GM23338 (cell line): ENCODE measurements around the gene GSTA1. TPM values are rescaled to one million over a fixed set of nuclear protein-coding genes. Genes with fewer than 3 reads are reported as not detected.

Experiments
- ATAC-seq: fragments of 200-7000 bp; cut with Tn5 transposase; 3 replicates; pipeline ENCODE4 v1.9.1; 2020
- DNase-seq: peaks from one replicate; pipeline ENCODE4 v3.0.0-alpha.2; 2015; ENCODE audit warnings: low spot score
- H2AFZ ChIP-seq: fragments of 200-600 bp; sonication (generic); 2 replicates; pipeline ENCODE4 v1.8.0; 2016; ENCODE audit warnings: antibody characterized with exemption, mild to moderate bottlenecking, moderate library complexity
- H3F3A ChIP-seq: fragments of 200-600 bp; sonication (generic); replicated peaks from 2 replicates; pipeline ENCODE4 v1.8.0; 2017; ENCODE audit warnings: antibody characterized with exemption, mixed run types, low read depth
- H3K27ac ChIP-seq: fragments of 200-600 bp; sonication (generic); 2 replicates; pipeline ENCODE4 v1.6.1; 2016; ENCODE audit warnings: low read depth
- H3K27me3 ChIP-seq: fragments of 200-600 bp; sonication (generic); 2 replicates; pipeline ENCODE4 v1.8.0; 2016; ENCODE audit warnings: mild to moderate bottlenecking, mixed run types, moderate library complexity; ENCODE audit not compliant: insufficient read depth
- H3K36me3 ChIP-seq: fragments of 200-600 bp; sonication (generic); 2 replicates; pipeline ENCODE4 v1.8.0; 2016; ENCODE audit warnings: mild to moderate bottlenecking; ENCODE audit not compliant: insufficient read depth
- H3K4me1 ChIP-seq: fragments of 200-600 bp; sonication (generic); 2 replicates; pipeline ENCODE4 v1.8.0; 2016; ENCODE audit warnings: mild to moderate bottlenecking, moderate library complexity; ENCODE audit not compliant: insufficient read depth
- H3K4me2 ChIP-seq: fragments of 200-600 bp; sonication (generic); 2 replicates; pipeline ENCODE4 v1.7.1; 2017; ENCODE audit warnings: mixed run types
- H3K4me3 ChIP-seq: fragments of 200-600 bp; sonication (generic); 2 replicates; pipeline ENCODE4 v1.6.1; 2016; ENCODE audit warnings: mixed run types
- H3K79me2 ChIP-seq: fragments of 200-600 bp; sonication (generic); replicated peaks from 2 replicates; pipeline ENCODE4 v1.8.0; 2017; ENCODE audit warnings: mild to moderate bottlenecking; ENCODE audit not compliant: insufficient read depth
- H3K9me2 ChIP-seq: fragments of 200-600 bp; sonication (generic); 2 replicates; pipeline ENCODE4 v1.8.0; 2017; ENCODE audit not compliant: insufficient read depth
- H4K20me1 ChIP-seq: fragments of 200-600 bp; sonication (generic); replicated peaks from 2 replicates; pipeline ENCODE4 v1.8.0; 2017; ENCODE audit warnings: mild to moderate bottlenecking; ENCODE audit not compliant: insufficient read depth
- H3K27ac Mint-ChIP-seq: 2 replicates; pipeline ENCODE4 v1.8.0; 2020; ENCODE audit warnings: inconsistent platforms, mild to moderate bottlenecking, moderate library complexity, mixed read lengths
- H3K27me3 Mint-ChIP-seq: 3 replicates; pipeline ENCODE4 v1.8.0; 2022; ENCODE audit warnings: low read depth, mild to moderate bottlenecking, moderate library complexity, mixed read lengths, inconsistent platforms; ENCODE audit not compliant: insufficient read depth, poor library complexity
- H3K36me3 Mint-ChIP-seq: 3 replicates; pipeline ENCODE4 v1.8.0; 2021; ENCODE audit warnings: low read depth, mild to moderate bottlenecking, inconsistent platforms, moderate library complexity, mixed read lengths
- H3K4me1 Mint-ChIP-seq: 3 replicates; pipeline ENCODE4 v1.8.0; 2020; ENCODE audit warnings: mild to moderate bottlenecking, inconsistent platforms, mixed read lengths
- H3K4me3 Mint-ChIP-seq: 3 replicates; pipeline ENCODE4 v1.8.0; 2021; ENCODE audit warnings: moderate library complexity, mild to moderate bottlenecking, inconsistent platforms, mixed read lengths
- H3K9me3 Mint-ChIP-seq: 3 replicates; pipeline ENCODE4 v1.8.0; 2020; ENCODE audit warnings: moderate library complexity, mild to moderate bottlenecking, inconsistent platforms, mixed read lengths
- CREB1 ChIP-seq: fragments of 250-450 bp; sonication (Bioruptor Pico); IDR thresholded peaks from 2 replicates; pipeline ENCODE4 v1.5.0; 2020; ENCODE audit warnings: low read depth, mild to moderate bottlenecking, moderate library complexity
- NANOG ChIP-seq: IDR thresholded peaks from 2 replicates; pipeline ENCODE4 v1.6.1; 2016; ENCODE audit warnings: antibody characterized with exemption, borderline replicate concordance
- STAT1 ChIP-seq: IDR thresholded peaks from one replicate; pipeline ENCODE4 v1.6.1; 2016; ENCODE audit warnings: antibody characterized with exemption; ENCODE audit not compliant: unreplicated experiment
- ZNF331 ChIP-seq: fragments of 250-450 bp; sonication (Bioruptor Pico); IDR thresholded peaks from 2 replicates; pipeline ENCODE4 v1.5.0; 2020; ENCODE audit warnings: low read depth, mild to moderate bottlenecking, moderate library complexity
- polyA plus RNA-seq: library from polyadenylated mRNA; unstranded; fragments of >200 nt; fragmentation: Nextera tagmentation; extraction: Ambion mirVana; gene quantifications from 2 replicates; pipeline ENCODE4 v1.2.1, GENCODE V29; 2016
- total RNA-seq: library from RNA; depleted of rRNA; stranded (reverse); fragments of >200 nt; shearing (Covaris generic); gene quantifications from 2 replicates; pipeline ENCODE4 v1.2.3, GENCODE V29; 2014
- TF ChIP-seq, protein P1 (sequence below): fragments of 250-450 bp; sonication (Bioruptor Pico); IDR thresholded peaks from 2 replicates; pipeline ENCODE4 v1.5.0; 2020; ENCODE audit warnings: mild to moderate bottlenecking, moderate library complexity
- TF ChIP-seq, protein P2 (sequence below): IDR thresholded peaks from 2 replicates; pipeline ENCODE4 v1.6.1; 2016; ENCODE audit warnings: antibody characterized with exemption
- TF ChIP-seq, protein P3 (sequence below), 2 experiments: fragments of 200-600 bp in 1 of 2; sonication (generic) in 1 of 2; conservative IDR thresholded peaks; 2 replicates each; pipeline versions ENCODE4 v1.5.1 to v1.6.1; 2016 to 2017; ENCODE audit warnings: antibody characterized with exemption in 2 of 2, low read depth in 2 of 2, mild to moderate bottlenecking in 2 of 2, moderate library complexity in 1 of 2
- TF ChIP-seq, protein P4 (sequence below): IDR thresholded peaks from one replicate; pipeline ENCODE4 v1.6.1; 2018; ENCODE audit warnings: antibody characterized with exemption; ENCODE audit not compliant: unreplicated experiment

GSTA1 gene
- total and polyA plus RNA-seq, 2 experiments from 2014 or later: not detected

DNA sequence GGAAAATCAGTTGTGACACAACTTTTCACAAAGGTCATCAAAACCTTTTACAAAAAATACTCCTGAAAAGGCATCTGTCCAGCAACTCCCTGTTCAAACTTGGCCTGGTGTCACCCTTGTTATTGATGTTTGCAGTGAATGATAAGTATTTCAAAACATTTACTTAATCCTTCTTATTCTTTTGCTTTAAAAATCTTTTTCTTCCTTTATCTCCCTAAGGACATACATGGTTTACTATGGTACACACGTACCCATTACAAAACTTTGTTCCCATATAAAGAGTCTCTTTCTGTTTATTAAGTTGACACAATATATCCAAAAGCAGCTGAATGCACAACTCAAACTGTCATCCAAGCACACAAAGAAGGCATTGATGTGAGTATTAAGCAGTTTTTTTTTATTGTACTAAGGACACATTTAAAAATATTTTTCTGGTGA is 57.8 kb downstream of the GSTA1 start (continued):
- TF ChIP-seq, protein P1, sequence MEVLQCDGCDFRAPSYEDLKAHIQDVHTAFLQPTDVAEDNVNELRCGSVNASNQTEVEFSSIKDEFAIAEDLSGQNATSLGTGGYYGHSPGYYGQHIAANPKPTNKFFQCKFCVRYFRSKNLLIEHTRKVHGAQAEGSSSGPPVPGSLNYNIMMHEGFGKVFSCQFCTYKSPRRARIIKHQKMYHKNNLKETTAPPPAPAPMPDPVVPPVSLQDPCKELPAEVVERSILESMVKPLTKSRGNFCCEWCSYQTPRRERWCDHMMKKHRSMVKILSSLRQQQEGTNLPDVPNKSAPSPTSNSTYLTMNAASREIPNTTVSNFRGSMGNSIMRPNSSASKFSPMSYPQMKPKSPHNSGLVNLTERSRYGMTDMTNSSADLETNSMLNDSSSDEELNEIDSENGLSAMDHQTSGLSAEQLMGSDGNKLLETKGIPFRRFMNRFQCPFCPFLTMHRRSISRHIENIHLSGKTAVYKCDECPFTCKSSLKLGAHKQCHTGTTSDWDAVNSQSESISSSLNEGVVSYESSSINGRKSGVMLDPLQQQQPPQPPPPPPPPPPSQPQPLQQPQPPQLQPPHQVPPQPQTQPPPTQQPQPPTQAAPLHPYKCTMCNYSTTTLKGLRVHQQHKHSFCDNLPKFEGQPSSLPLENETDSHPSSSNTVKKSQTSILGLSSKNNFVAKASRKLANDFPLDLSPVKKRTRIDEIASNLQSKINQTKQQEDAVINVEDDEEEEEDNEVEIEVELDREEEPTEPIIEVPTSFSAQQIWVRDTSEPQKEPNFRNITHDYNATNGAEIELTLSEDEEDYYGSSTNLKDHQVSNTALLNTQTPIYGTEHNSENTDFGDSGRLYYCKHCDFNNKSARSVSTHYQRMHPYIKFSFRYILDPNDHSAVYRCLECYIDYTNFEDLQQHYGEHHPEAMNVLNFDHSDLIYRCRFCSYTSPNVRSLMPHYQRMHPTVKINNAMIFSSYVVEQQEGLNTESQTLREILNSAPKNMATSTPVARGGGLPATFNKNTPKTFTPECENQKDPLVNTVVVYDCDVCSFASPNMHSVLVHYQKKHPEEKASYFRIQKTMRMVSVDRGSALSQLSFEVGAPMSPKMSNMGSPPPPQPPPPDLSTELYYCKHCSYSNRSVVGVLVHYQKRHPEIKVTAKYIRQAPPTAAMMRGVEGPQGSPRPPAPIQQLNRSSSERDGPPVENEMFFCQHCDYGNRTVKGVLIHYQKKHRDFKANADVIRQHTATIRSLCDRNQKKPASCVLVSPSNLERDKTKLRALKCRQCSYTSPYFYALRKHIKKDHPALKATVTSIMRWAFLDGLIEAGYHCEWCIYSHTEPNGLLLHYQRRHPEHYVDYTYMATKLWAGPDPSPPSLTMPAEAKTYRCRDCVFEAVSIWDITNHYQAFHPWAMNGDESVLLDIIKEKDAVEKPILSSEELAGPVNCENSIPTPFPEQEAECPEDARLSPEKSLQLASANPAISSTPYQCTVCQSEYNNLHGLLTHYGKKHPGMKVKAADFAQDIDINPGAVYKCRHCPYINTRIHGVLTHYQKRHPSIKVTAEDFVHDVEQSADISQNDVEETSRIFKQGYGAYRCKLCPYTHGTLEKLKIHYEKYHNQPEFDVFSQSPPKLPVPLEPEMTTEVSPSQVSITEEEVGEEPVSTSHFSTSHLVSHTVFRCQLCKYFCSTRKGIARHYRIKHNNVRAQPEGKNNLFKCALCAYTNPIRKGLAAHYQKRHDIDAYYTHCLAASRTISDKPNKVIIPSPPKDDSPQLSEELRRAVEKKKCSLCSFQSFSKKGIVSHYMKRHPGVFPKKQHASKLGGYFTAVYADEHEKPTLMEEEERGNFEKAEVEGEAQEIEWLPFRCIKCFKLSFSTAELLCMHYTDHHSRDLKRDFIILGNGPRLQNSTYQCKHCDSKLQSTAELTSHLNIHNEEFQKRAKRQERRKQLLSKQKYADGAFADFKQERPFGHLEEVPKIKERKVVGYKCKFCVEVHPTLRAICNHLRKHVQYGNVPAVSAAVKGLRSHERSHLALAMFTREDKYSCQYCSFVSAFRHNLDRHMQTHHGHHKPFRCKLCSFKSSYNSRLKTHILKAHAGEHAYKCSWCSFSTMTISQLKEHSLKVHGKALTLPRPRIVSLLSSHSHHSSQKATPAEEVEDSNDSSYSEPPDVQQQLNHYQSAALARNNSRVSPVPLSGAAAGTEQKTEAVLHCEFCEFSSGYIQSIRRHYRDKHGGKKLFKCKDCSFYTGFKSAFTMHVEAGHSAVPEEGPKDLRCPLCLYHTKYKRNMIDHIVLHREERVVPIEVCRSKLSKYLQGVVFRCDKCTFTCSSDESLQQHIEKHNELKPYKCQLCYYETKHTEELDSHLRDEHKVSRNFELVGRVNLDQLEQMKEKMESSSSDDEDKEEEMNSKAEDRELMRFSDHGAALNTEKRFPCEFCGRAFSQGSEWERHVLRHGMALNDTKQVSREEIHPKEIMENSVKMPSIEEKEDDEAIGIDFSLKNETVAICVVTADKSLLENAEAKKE: no peak
- TF ChIP-seq STAT1: no peak
- TF ChIP-seq CREB1 (CRISPR knock-in tag): no peak
- TF ChIP-seq NANOG: no peak

DNA sequence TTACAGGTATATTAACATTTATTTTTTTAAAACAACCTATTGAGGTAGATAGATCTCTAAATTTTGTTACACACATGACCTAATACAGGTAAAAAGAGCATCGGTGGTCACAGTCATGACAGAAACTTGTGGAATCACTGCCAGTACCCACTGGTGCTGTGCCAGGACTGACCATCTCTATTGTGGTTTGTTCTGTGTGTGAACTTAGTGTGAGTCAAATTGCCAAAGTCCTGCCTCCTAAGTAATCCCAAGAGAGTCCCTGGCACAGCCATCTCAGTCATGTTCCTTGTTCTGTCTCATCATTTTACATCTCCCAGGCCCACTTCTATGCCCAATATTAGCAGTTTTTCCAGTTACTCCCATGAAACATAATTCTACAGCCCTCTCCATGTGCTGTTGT is 61.7 kb downstream of the GSTA1 start:
- Histone ChIP-seq H3F3A (no peaks in the 10 kb centered on the region), H3K27me3 (no peaks in the 10 kb centered on the region), H3K4me2 (no peak overlapping the region), H2AFZ (no peak overlapping the region), H3K4me3 (no peak overlapping the region), H3K79me2 (no peaks in the 10 kb centered on the region), H3K4me1 (no peaks in the 10 kb centered on the region), H3K27ac (no peak overlapping the region), H3K36me3 (no peaks in the 10 kb centered on the region), H4K20me1 (no peaks in the 10 kb centered on the region), H3K9me2 (peaks cover 11% of the 10 kb centered on the region; the same call in 1 of the 2 replicates)
- no peak for ATAC-seq
- H3K4me1 Mint-ChIP-seq: peaks cover 2% of the 10 kb centered on the region; the same call in 1 of the 3 replicates
- peaks cover 15% of the 10 kb centered on the region; the same call in 1 of the 3 replicates for H3K36me3 Mint-ChIP-seq
- peaks cover 21% of the 10 kb centered on the region for H3K9me3 Mint-ChIP-seq
- H3K4me3 Mint-ChIP-seq: no peak overlapping the region
- no peak overlapping the region for H3K27ac Mint-ChIP-seq
- peaks cover 5% of the 10 kb centered on the region for H3K27me3 Mint-ChIP-seq
- DNase-seq: no peak
- TF ChIP-seq, protein P2, sequence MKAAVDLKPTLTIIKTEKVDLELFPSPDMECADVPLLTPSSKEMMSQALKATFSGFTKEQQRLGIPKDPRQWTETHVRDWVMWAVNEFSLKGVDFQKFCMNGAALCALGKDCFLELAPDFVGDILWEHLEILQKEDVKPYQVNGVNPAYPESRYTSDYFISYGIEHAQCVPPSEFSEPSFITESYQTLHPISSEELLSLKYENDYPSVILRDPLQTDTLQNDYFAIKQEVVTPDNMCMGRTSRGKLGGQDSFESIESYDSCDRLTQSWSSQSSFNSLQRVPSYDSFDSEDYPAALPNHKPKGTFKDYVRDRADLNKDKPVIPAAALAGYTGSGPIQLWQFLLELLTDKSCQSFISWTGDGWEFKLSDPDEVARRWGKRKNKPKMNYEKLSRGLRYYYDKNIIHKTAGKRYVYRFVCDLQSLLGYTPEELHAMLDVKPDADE: no peak
- TF ChIP-seq STAT1 (no peak), ZNF331 (CRISPR knock-in tag) (no peak)
- TF ChIP-seq, protein P3, sequence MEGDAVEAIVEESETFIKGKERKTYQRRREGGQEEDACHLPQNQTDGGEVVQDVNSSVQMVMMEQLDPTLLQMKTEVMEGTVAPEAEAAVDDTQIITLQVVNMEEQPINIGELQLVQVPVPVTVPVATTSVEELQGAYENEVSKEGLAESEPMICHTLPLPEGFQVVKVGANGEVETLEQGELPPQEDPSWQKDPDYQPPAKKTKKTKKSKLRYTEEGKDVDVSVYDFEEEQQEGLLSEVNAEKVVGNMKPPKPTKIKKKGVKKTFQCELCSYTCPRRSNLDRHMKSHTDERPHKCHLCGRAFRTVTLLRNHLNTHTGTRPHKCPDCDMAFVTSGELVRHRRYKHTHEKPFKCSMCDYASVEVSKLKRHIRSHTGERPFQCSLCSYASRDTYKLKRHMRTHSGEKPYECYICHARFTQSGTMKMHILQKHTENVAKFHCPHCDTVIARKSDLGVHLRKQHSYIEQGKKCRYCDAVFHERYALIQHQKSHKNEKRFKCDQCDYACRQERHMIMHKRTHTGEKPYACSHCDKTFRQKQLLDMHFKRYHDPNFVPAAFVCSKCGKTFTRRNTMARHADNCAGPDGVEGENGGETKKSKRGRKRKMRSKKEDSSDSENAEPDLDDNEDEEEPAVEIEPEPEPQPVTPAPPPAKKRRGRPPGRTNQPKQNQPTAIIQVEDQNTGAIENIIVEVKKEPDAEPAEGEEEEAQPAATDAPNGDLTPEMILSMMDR (conservative IDR thresholded peaks at IDR 0.05; ENCODE audit: low read depth in 2 of 2): no peak
- TF ChIP-seq, protein P4, sequence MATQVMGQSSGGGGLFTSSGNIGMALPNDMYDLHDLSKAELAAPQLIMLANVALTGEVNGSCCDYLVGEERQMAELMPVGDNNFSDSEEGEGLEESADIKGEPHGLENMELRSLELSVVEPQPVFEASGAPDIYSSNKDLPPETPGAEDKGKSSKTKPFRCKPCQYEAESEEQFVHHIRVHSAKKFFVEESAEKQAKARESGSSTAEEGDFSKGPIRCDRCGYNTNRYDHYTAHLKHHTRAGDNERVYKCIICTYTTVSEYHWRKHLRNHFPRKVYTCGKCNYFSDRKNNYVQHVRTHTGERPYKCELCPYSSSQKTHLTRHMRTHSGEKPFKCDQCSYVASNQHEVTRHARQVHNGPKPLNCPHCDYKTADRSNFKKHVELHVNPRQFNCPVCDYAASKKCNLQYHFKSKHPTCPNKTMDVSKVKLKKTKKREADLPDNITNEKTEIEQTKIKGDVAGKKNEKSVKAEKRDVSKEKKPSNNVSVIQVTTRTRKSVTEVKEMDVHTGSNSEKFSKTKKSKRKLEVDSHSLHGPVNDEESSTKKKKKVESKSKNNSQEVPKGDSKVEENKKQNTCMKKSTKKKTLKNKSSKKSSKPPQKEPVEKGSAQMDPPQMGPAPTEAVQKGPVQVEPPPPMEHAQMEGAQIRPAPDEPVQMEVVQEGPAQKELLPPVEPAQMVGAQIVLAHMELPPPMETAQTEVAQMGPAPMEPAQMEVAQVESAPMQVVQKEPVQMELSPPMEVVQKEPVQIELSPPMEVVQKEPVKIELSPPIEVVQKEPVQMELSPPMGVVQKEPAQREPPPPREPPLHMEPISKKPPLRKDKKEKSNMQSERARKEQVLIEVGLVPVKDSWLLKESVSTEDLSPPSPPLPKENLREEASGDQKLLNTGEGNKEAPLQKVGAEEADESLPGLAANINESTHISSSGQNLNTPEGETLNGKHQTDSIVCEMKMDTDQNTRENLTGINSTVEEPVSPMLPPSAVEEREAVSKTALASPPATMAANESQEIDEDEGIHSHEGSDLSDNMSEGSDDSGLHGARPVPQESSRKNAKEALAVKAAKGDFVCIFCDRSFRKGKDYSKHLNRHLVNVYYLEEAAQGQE: no peak
